Hepatocyte (in vitro differentiated cells): ENCODE measurements around the gene SLC35C1.
"Not testable (repeated sequence)": the region's sequence is repeated elsewhere in the genome, so short reads cannot be mapped to it uniquely, and the experiment has no call there.

Experiments
- CTCF ChIP-seq: fragments of 200-600 bp; sonication (generic); IDR thresholded peaks from 2 replicates; pipeline ENCODE4 v1.5.1; 2016; ENCODE audit warnings: antibody characterized with exemption, mild to moderate bottlenecking; ENCODE audit not compliant: poor library complexity
- EZH2 ChIP-seq: fragments of 200-600 bp; sonication (generic); IDR thresholded peaks from 2 replicates; pipeline ENCODE4 v1.6.1; 2016; ENCODE audit warnings: antibody characterized with exemption, mild to moderate bottlenecking, borderline replicate concordance
- EZH2phosphoT487 ChIP-seq: fragments of 200-600 bp; sonication (generic); IDR thresholded peaks from one replicate; pipeline ENCODE4 v1.6.1; 2018; ENCODE audit warnings: antibody characterized with exemption, mild to moderate bottlenecking, low read depth, moderate library complexity; ENCODE audit not compliant: unreplicated experiment, severe bottlenecking

- TF ChIP-seq CTCF, EZH2, EZH2phosphoT487: not testable (repeated sequence)
These were observed 21.5 kb downstream of the SLC35C1 start for GRCh38 chr11:45826492-45826891.
